ENCODE data around the gene DSCAML1.

The DSCAML1 gene

GRCh38 chr11:117750916-117751662, 45.9 kb downstream of the DSCAML1 start:
- DNase-seq: no peak

GRCh38 chr11:117750357-117750756, 46.7 kb downstream of the DSCAML1 start:
- no peak for DNase-seq

- DNase-seq: no peak
These were observed 47.5 kb downstream of the DSCAML1 start for GRCh38 chr11:117749541-117749910.

- DNase-seq: no peak
These were observed 48.1 kb downstream of the DSCAML1 start for GRCh38 chr11:117748771-117749540.

GRCh38 chr11:117747892-117748291, 49.1 kb downstream of the DSCAML1 start:
- DNase-seq: no peak

- no peak for DNase-seq
These were observed 51.7 kb downstream of the DSCAML1 start for GRCh38 chr11:117745346-117745745.

- no peak for DNase-seq
These were observed 52.4 kb downstream of the DSCAML1 start for GRCh38 chr11:117744471-117745150.

GRCh38 chr11:117743121-117743815, 53.7 kb downstream of the DSCAML1 start:
- DNase-seq: no peak

- no peak for DNase-seq
These were observed 58.6 kb downstream of the DSCAML1 start for GRCh38 chr11:117738246-117738957.

- no peak for DNase-seq
These were observed 61.6 kb downstream of the DSCAML1 start for GRCh38 chr11:117735350-117735977.

GRCh38 chr11:117734601-117735024, 62.4 kb downstream of the DSCAML1 start:
- no peak for DNase-seq

- no peak for DNase-seq
These were observed 63.7 kb downstream of the DSCAML1 start for GRCh38 chr11:117733316-117733715.

- no peak for DNase-seq
These were observed 65.2 kb downstream of the DSCAML1 start for GRCh38 chr11:117731722-117732290.

- DNase-seq: no peak
These were observed 66.7 kb downstream of the DSCAML1 start for GRCh38 chr11:117730208-117730800.

- no peak for DNase-seq
These were observed 71.8 kb downstream of the DSCAML1 start for GRCh38 chr11:117725048-117725734.

GRCh38 chr11:117724621-117725020, 72.4 kb downstream of the DSCAML1 start:
- no peak for DNase-seq

GRCh38 chr11:117724104-117724503, 72.9 kb downstream of the DSCAML1 start:
- DNase-seq: no peak

GRCh38 chr11:117723277-117724024, 73.6 kb downstream of the DSCAML1 start:
- DNase-seq: no peak

- DNase-seq: no peak
These were observed 74.9 kb downstream of the DSCAML1 start for GRCh38 chr11:117722082-117722481.

GRCh38 chr11:117720061-117720511, 76.9 kb downstream of the DSCAML1 start:
- DNase-seq: no peak
